SU-DHL-6 (cell line): Measurements from ENCODE around the gene DDX54.

Source experiments
- H2AFZ ChIP-seq: fragments of 200-600 bp; sonication (generic); 2 replicates; pipeline ENCODE4 v1.6.1; 2014; ENCODE audit warnings: low read depth, mild to moderate bottlenecking, moderate library complexity, mixed read lengths, antibody characterized with exemption, low read length; ENCODE audit not compliant: severe bottlenecking
- H3F3A ChIP-seq: fragments of 200-600 bp; shearing (Covaris generic); 2 replicates; pipeline ENCODE4 v1.6.0; 2016; ENCODE audit warnings: antibody characterized with exemption, mild to moderate bottlenecking; ENCODE audit not compliant: insufficient read depth
- H3K27ac ChIP-seq: fragments of 200-600 bp; sonication (generic); 2 replicates; pipeline ENCODE4 v1.5.1; 2016; ENCODE audit warnings: low read depth, mild to moderate bottlenecking, low read length, moderate library complexity, mixed read lengths
- H3K27me3 ChIP-seq: fragments of 200-600 bp; sonication (generic), shearing (Covaris generic); 2 replicates; pipeline ENCODE4 v1.6.0; 2014; ENCODE audit warnings: mild to moderate bottlenecking, low read length
- H3K36me3 ChIP-seq: fragments of 200-600 bp; sonication (generic); 2 replicates; pipeline ENCODE4 v1.6.1; 2014; ENCODE audit warnings: mild to moderate bottlenecking, low read length, mixed read lengths
- H3K4me2 ChIP-seq: fragments of 300-600, 200-600 bp; shearing (Covaris generic), sonication (generic); 2 replicates; pipeline ENCODE4 v1.6.0; 2014; ENCODE audit warnings: low read length, low read depth, mild to moderate bottlenecking; ENCODE audit not compliant: poor library complexity, severe bottlenecking
- H3K4me3 ChIP-seq: fragments of 200-600 bp; sonication (generic); 2 replicates; pipeline ENCODE4 v1.5.1; 2014; ENCODE audit warnings: antibody characterized with exemption, low read length, mild to moderate bottlenecking, mixed read lengths; ENCODE audit not compliant: insufficient read depth, poor library complexity, severe bottlenecking
- H3K79me2 ChIP-seq: fragments of 200-600 bp; sonication (generic); 2 replicates; pipeline ENCODE4 v1.6.1; 2014; ENCODE audit warnings: mild to moderate bottlenecking, low read length, moderate library complexity; ENCODE audit not compliant: insufficient read depth
- H3K9ac ChIP-seq: fragments of 200-600 bp; sonication (generic); 2 replicates; pipeline ENCODE4 v1.7.0; 2014; ENCODE audit warnings: mild to moderate bottlenecking, low read length
- H3K9me2 ChIP-seq: fragments of 200-600 bp; sonication (generic); replicated peaks from 2 replicates; pipeline ENCODE4 v1.6.1; 2014; ENCODE audit warnings: low read length; ENCODE audit not compliant: insufficient read depth
- H3K9me3 ChIP-seq: fragments of 200-600 bp; sonication (generic); 2 replicates; pipeline ENCODE4 v1.6.1; 2014; ENCODE audit warnings: low read length, mixed read lengths; ENCODE audit not compliant: insufficient read depth
- H4K20me1 ChIP-seq: fragments of 200-600 bp; sonication (generic); 2 replicates; pipeline ENCODE4 v1.6.1; 2014; ENCODE audit warnings: low read depth, mild to moderate bottlenecking, antibody characterized with exemption, low read length, moderate library complexity, mixed read lengths
- CTCF ChIP-seq: fragments of 200-600 bp; sonication (generic); IDR thresholded peaks from one replicate; pipeline ENCODE4 v1.5.1; 2017; ENCODE audit warnings: antibody characterized with exemption, mild to moderate bottlenecking, low read length, moderate library complexity; ENCODE audit not compliant: insufficient read depth, poor library complexity, severe bottlenecking
- EZH2phosphoT487 ChIP-seq: fragments of 200-600 bp; sonication (generic), shearing (Covaris generic); conservative IDR thresholded peaks from 2 replicates; pipeline ENCODE4 v1.6.1; 2018; ENCODE audit warnings: mild to moderate bottlenecking, antibody characterized with exemption, low read length, moderate library complexity, mixed read lengths

Gene DDX54

GRCh38 chr12:113230315-113231234, 45.3 kb upstream of the DDX54 start:
- no peaks in the 10 kb centered on the region for H4K20me1 ChIP-seq
- no peak overlapping the region for H2AFZ ChIP-seq
- peak overlapping the region; percentile 88 for H3K27ac ChIP-seq
- H3K4me2 ChIP-seq: peak overlapping the region; percentile 41
- TF ChIP-seq EZH2phosphoT487: no peak
- no peak for TF ChIP-seq CTCF
- H3K9ac ChIP-seq: peak overlapping the region; percentile 29
- H3K9me2 ChIP-seq: no peaks in the 10 kb centered on the region
- no peaks in the 10 kb centered on the region for H3K27me3 ChIP-seq
- no peaks in the 10 kb centered on the region for H3K9me3 ChIP-seq
- H3F3A ChIP-seq: peaks cover 18% of the 10 kb centered on the region
- H3K79me2 ChIP-seq: peaks cover 5% of the 10 kb centered on the region; the same call in 1 of the 2 replicates
- peaks cover 14% of the 10 kb centered on the region for H3K36me3 ChIP-seq
- H3K4me3 ChIP-seq: no peak overlapping the region

- peak overlapping the region; percentile 29; the same call in 1 of the 2 replicates for H3K9ac ChIP-seq
- no peaks in the 10 kb centered on the region for H4K20me1 ChIP-seq
- H3K27ac ChIP-seq: peak overlapping the region; percentile 88
- H3K79me2 ChIP-seq: peaks cover 9% of the 10 kb centered on the region; the same call in 1 of the 2 replicates
- H3K4me2 ChIP-seq: peak overlapping the region; percentile 41
- peaks cover 29% of the 10 kb centered on the region for H3F3A ChIP-seq
- H3K9me2 ChIP-seq: no peaks in the 10 kb centered on the region
- H2AFZ ChIP-seq: no peak overlapping the region
- H3K27me3 ChIP-seq: no peaks in the 10 kb centered on the region
- peaks cover 11% of the 10 kb centered on the region for H3K36me3 ChIP-seq
- TF ChIP-seq EZH2phosphoT487: no peak
- no peak for TF ChIP-seq CTCF
- H3K9me3 ChIP-seq: no peaks in the 10 kb centered on the region
- H3K4me3 ChIP-seq: no peak overlapping the region
These were observed 43.2 kb upstream of the DDX54 start for GRCh38 chr12:113228394-113229028.

- H3K27me3 ChIP-seq: no peaks in the 10 kb centered on the region
- H3K27ac ChIP-seq: peak overlapping the region; percentile 19; the same call in 1 of the 2 replicates
- no peaks in the 10 kb centered on the region for H3K9me2 ChIP-seq
- H3K9ac ChIP-seq: no peak overlapping the region
- no peak for TF ChIP-seq CTCF
- no peak for TF ChIP-seq EZH2phosphoT487
- H3K4me3 ChIP-seq: no peak overlapping the region
- no peak overlapping the region for H3K4me2 ChIP-seq
- peaks cover 11% of the 10 kb centered on the region for H3K36me3 ChIP-seq
- H3K79me2 ChIP-seq: peaks cover 13% of the 10 kb centered on the region
- peaks cover 33% of the 10 kb centered on the region for H3F3A ChIP-seq
- no peaks in the 10 kb centered on the region for H3K9me3 ChIP-seq
- H4K20me1 ChIP-seq: no peaks in the 10 kb centered on the region
- H2AFZ ChIP-seq: no peak overlapping the region
These were observed 42.6 kb upstream of the DDX54 start for GRCh38 chr12:113227686-113228391.
